OCI-LY1 (cell line): Measurements from ENCODE around the gene NHLRC4.

Experiments used
- H2AFZ ChIP-seq: fragments of 200-600 bp; sonication (generic), shearing (Covaris generic); 2 replicates; pipeline ENCODE4 v1.6.0; 2014; ENCODE audit warnings: antibody characterized with exemption, mild to moderate bottlenecking, low read length
- H3F3A ChIP-seq: fragments of 200-600 bp; sonication (generic), shearing (Covaris generic); 2 replicates; pipeline ENCODE4 v1.6.0; 2014; ENCODE audit warnings: mild to moderate bottlenecking, antibody characterized with exemption, low read length, moderate library complexity; ENCODE audit not compliant: insufficient read depth
- H3K27ac ChIP-seq: fragments of 200-600 bp; sonication (generic); 2 replicates; pipeline ENCODE4 v1.5.1; 2014; ENCODE audit warnings: low read length, mixed run types, mild to moderate bottlenecking, low read depth; ENCODE audit not compliant: poor library complexity, severe bottlenecking
- H3K27me3 ChIP-seq: fragments of 200-600 bp; sonication (generic); 2 replicates; pipeline ENCODE4 v1.6.0; 2014; ENCODE audit warnings: antibody characterized with exemption, mild to moderate bottlenecking, low read length, moderate library complexity; ENCODE audit not compliant: insufficient read depth
- H3K36me3 ChIP-seq: fragments of 200-600 bp; sonication (generic); 2 replicates; pipeline ENCODE4 v1.6.1; 2014; ENCODE audit warnings: mild to moderate bottlenecking, antibody characterized with exemption, low read length, moderate library complexity, mixed read lengths; ENCODE audit not compliant: insufficient read depth
- H3K4me1 ChIP-seq: fragments of 200-600 bp; sonication (generic); 2 replicates; pipeline ENCODE4 v1.5.1; 2014; ENCODE audit warnings: mild to moderate bottlenecking, low read length, moderate library complexity; ENCODE audit not compliant: insufficient read depth, severe bottlenecking
- H3K4me2 ChIP-seq: fragments of 200-600 bp; sonication (generic), shearing (Covaris generic); 2 replicates; pipeline ENCODE4 v1.6.1; 2014; ENCODE audit warnings: low read length
- H3K4me3 ChIP-seq: fragments of 200-600 bp; sonication (generic); 2 replicates; pipeline ENCODE4 v1.5.1; 2014; ENCODE audit warnings: low read length, low read depth, mild to moderate bottlenecking, mixed read lengths; ENCODE audit not compliant: poor library complexity, severe bottlenecking
- H3K79me2 ChIP-seq: fragments of 200-600 bp; shearing (Covaris generic); 2 replicates; pipeline ENCODE4 v1.6.1; 2016; ENCODE audit warnings: mixed run types, low read length, mixed read lengths; ENCODE audit not compliant: insufficient read depth
- H3K9ac ChIP-seq: fragments of 200-600 bp; sonication (generic), shearing (Covaris generic); 2 replicates; pipeline ENCODE4 v1.6.1; 2014; ENCODE audit warnings: mild to moderate bottlenecking, low read length, mixed read lengths
- H3K9me2 ChIP-seq: fragments of 200-600 bp; sonication (generic), shearing (Covaris generic); 2 replicates; pipeline ENCODE4 v1.6.1; 2014; ENCODE audit warnings: low read depth, mild to moderate bottlenecking, low read length, mixed read lengths
- H3K9me3 ChIP-seq: fragments of 200-600 bp; shearing (Covaris generic); 2 replicates; pipeline ENCODE4 v1.6.1; 2014; ENCODE audit warnings: low read length, mixed read lengths
- H4K20me1 ChIP-seq: fragments of 200-600 bp; sonication (generic), shearing (Covaris generic); 2 replicates; pipeline ENCODE4 v1.6.0; 2016; ENCODE audit warnings: mild to moderate bottlenecking, low read length; ENCODE audit not compliant: insufficient read depth
- CTCF ChIP-seq: fragments of 200-600 bp; sonication (generic), shearing (Covaris generic); IDR thresholded peaks from 2 replicates; pipeline ENCODE4 v1.5.1; 2017; ENCODE audit warnings: mild to moderate bottlenecking, antibody characterized with exemption, low read length, moderate library complexity, mixed read lengths
- EZH2 ChIP-seq: fragments of 200-600 bp; sonication (generic), shearing (Covaris generic); IDR thresholded peaks from 2 replicates; pipeline ENCODE4 v1.8.0; 2017; ENCODE audit warnings: borderline replicate concordance, mixed run types, mild to moderate bottlenecking, antibody characterized with exemption, low read length, moderate library complexity, mixed read lengths

The NHLRC4 gene

DNA sequence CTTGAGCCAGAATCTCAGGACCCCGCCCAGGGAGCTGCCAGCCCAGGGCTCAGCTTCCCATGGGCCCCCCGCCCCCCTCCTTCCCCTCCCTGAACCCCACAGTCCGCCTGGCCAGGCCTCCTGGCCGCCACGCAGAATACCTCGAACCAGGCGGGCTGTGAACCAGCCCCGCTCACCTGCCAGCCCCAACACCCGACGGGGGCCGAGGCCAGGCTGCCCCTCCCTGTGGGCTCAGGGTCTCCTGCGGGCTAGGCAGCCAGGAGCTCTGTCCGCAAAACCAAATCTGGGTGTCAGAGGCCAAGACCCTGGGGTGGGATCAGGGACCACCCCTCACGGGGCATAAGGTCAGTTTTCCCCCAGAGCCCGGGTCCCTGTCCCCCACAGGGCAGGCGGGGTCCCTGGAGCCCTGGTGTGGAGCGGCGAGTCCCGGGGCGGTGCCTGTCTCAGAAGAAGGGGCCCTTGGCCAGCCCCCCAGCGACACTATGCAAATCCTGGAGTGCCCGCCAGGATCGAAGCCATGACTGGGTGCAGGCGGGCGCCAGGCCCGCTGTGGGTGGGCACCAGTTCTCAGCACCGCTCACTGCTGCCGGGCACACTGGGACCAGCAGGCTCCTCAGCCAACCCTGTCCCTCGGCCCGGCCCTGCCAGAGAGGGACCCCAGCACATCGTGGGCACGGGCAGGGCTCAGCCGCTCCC, 13.1 kb upstream of the NHLRC4 start:
- Histone ChIP-seq H3K36me3 (peaks cover 7% of the 10 kb centered on the region), H3K4me1 (no peaks in the 10 kb centered on the region), H4K20me1 (no peaks in the 10 kb centered on the region), H3K4me3 (no peak overlapping the region), H3K79me2 (no peaks in the 10 kb centered on the region), H3K4me2 (no peak overlapping the region), H2AFZ (no peak overlapping the region), H3F3A (no peaks in the 10 kb centered on the region), H3K27ac (no peak overlapping the region), H3K9me3 (no peaks in the 10 kb centered on the region), H3K27me3 (no peaks in the 10 kb centered on the region), H3K9ac (no peak overlapping the region), H3K9me2 (no peaks in the 10 kb centered on the region)
- TF ChIP-seq EZH2 = no peak
- no peak for TF ChIP-seq CTCF

DNA sequence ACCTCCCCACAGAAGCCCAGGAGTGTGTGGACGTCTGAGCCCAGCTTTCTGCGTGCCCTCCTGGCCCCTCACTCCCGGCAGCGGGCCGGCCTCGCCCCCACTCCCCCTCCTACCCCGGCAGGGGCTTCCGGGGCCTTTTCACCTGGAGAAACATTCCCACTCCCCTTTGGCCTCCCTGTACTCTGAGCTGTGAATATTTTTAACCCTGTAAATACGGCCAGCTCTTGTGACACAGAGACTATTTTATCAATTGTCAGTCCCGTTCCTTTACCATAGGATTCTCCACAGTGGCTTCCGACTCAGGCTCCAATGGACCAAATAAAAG, 12.5 kb upstream of the NHLRC4 start:
- Histone ChIP-seq H3F3A (no peaks in the 10 kb centered on the region), H3K27me3 (no peaks in the 10 kb centered on the region), H3K4me2 (no peak overlapping the region), H3K79me2 (no peaks in the 10 kb centered on the region), H3K9me3 (no peaks in the 10 kb centered on the region), H2AFZ (no peak overlapping the region), H3K9me2 (no peaks in the 10 kb centered on the region), H3K4me3 (no peak overlapping the region), H3K9ac (no peak overlapping the region), H3K36me3 (peaks cover 7% of the 10 kb centered on the region), H4K20me1 (no peaks in the 10 kb centered on the region), H3K27ac (no peak overlapping the region), H3K4me1 (no peaks in the 10 kb centered on the region)
- TF ChIP-seq CTCF = no peak
- no peak for TF ChIP-seq EZH2

- no peaks in the 10 kb centered on the region for H3K79me2 ChIP-seq
- no peaks in the 10 kb centered on the region for H3K9me3 ChIP-seq
- H3K27ac ChIP-seq = no peak overlapping the region
- no peak for TF ChIP-seq CTCF
- TF ChIP-seq EZH2 = no peak
- H3K4me2 ChIP-seq = no peak overlapping the region
- no peaks in the 10 kb centered on the region for H3K4me1 ChIP-seq
- H2AFZ ChIP-seq = no peak overlapping the region
- no peak overlapping the region for H3K4me3 ChIP-seq
- no peaks in the 10 kb centered on the region for H3K27me3 ChIP-seq
- H3K9ac ChIP-seq = no peak overlapping the region
- H3K36me3 ChIP-seq = peaks cover 7% of the 10 kb centered on the region
- no peaks in the 10 kb centered on the region for H3K9me2 ChIP-seq
- H4K20me1 ChIP-seq = no peaks in the 10 kb centered on the region
- H3F3A ChIP-seq = no peaks in the 10 kb centered on the region
These were observed 12.0 kb upstream of the NHLRC4 start for GRCh38 chr16:554640-555365.
